Measurements from ENCODE around the gene YES1.

GRCh38 chr18:673769-674168 is 138.3 kb downstream of the YES1 start:
- TF ChIP-seq ZNF274 (IDR thresholded peaks at IDR 0.05; ENCODE audit: low read depth, low read length) (no peak), YY1 (IDR thresholded peaks at IDR 0.05; ENCODE audit: insufficient read depth, insufficient read length) (no peak)
